H1 (cell line): ENCODE results near the gene SHANK1. TPM values are rescaled to one million over a fixed set of nuclear protein-coding genes. Genes with fewer than 3 reads are reported as not detected.

Source experiments
- CTCF ChIA-PET: fragments of 300-600 bp; sonication (Branson Sonifier 250); formaldehyde crosslinking; loops from one replicate; lab custom pipeline; 2021; ENCODE audit not compliant: partially characterized antibody; lab: Charles Lee
- POLR2A ChIA-PET: fragments of 300-600 bp; sonication (Branson Sonifier 250); formaldehyde crosslinking; loops from one replicate; lab custom pipeline; 2021; ENCODE audit warnings: inconsistent platforms; ENCODE audit not compliant: partially characterized antibody; lab: Charles Lee
- DNase-seq, 2 experiments: peaks; one replicate each; pipeline versions ENCODE4 v3.0.0 to v3.0.0-alpha.2; 2010 to 2022; ENCODE audit warnings: low spot score in 2 of 2, low read depth in 1 of 2, mixed read lengths in 1 of 2
- FAIRE-seq: peaks from 2 replicates; lab custom pipeline; 2011; peaks lifted over from hg19 to GRCh38; lab: Jason Lieb, UNC
- H2AFZ ChIP-seq: 2 replicates; pipeline ENCODE4 v1.8.1; 2012; ENCODE audit warnings: low read length, inconsistent platforms
- H2AK5ac ChIP-seq: 2 replicates; pipeline ENCODE4 v1.6.1; 2013; ENCODE audit warnings: low read depth, low read length
- H2BK120ac ChIP-seq: replicated peaks from 2 replicates; pipeline ENCODE3; 2013; ENCODE audit warnings: low read depth, low read length, inconsistent platforms
- H2BK12ac ChIP-seq: 2 replicates; pipeline ENCODE4 v1.6.1; 2013; ENCODE audit warnings: low read depth, low read length
- H2BK15ac ChIP-seq: 2 replicates; pipeline ENCODE4 v1.6.1; 2013; ENCODE audit warnings: low read length
- H2BK20ac ChIP-seq: 2 replicates; pipeline ENCODE4 v1.6.1; 2013; ENCODE audit warnings: low read length
- H2BK5ac ChIP-seq: 2 replicates; pipeline ENCODE4 v1.6.1; 2013; ENCODE audit warnings: low read depth, low read length
- H3K14ac ChIP-seq: 2 replicates; pipeline ENCODE4 v1.6.1; 2013; ENCODE audit warnings: inconsistent platforms; ENCODE audit not compliant: insufficient read length
- H3K18ac ChIP-seq: 2 replicates; pipeline ENCODE4 v1.6.1; 2013; ENCODE audit warnings: low read length; ENCODE audit errors: extremely low read depth
- H3K23ac ChIP-seq: 2 replicates; pipeline ENCODE4 v1.6.1; 2013; ENCODE audit warnings: inconsistent platforms; ENCODE audit not compliant: insufficient read length
- H3K23me2 ChIP-seq: 2 replicates; pipeline ENCODE4 v1.6.1; 2013; ENCODE audit warnings: low read depth, low read length
- H3K27ac ChIP-seq: 2 replicates; pipeline ENCODE4 v1.6.1; 2011; ENCODE audit warnings: low read depth, low read length, inconsistent platforms
- H3K27me3 ChIP-seq, 4 experiments: replicated peaks in 1 of 4; 1 replicate in 1 of 4; 2 replicates in 3 of 4; pipeline versions ENCODE4 v1.6.1 to v1.8.1; 2011 to 2013; ENCODE audit warnings: low read length in 3 of 4, mild to moderate bottlenecking in 3 of 4, inconsistent platforms in 2 of 4, mixed read lengths in 2 of 4, moderate library complexity in 1 of 4; ENCODE audit not compliant: control insufficient read depth in 3 of 4, insufficient read depth in 3 of 4; ENCODE audit errors: extremely low read depth in 1 of 4
- H3K36me3 ChIP-seq, 4 experiments: 2 replicates each; pipeline versions ENCODE4 v1.6.1 to v1.8.1; 2011 to 2013; ENCODE audit warnings: mild to moderate bottlenecking in 4 of 4, low read length in 3 of 4, moderate library complexity in 2 of 4, control low read depth in 1 of 4, inconsistent platforms in 1 of 4; ENCODE audit not compliant: insufficient read depth in 4 of 4, control insufficient read depth in 2 of 4
- H3K4ac ChIP-seq: replicated peaks from 2 replicates; pipeline ENCODE3; 2013; ENCODE audit warnings: low read length, low read depth, mixed read lengths, inconsistent platforms; ENCODE audit not compliant: insufficient read length
- H3K4me1 ChIP-seq, 4 experiments: replicated peaks in 1 of 4; 1 replicate in 1 of 4; 2 replicates in 3 of 4; pipeline versions ENCODE4 v1.6.1 to v1.8.1; 2011 to 2013; ENCODE audit warnings: low read length in 3 of 4, inconsistent platforms in 2 of 4, mixed read lengths in 1 of 4; ENCODE audit not compliant: insufficient read depth in 4 of 4, control insufficient read depth in 3 of 4
- H3K4me2 ChIP-seq, 2 experiments: 2 replicates each; pipeline versions ENCODE4 v1.6.1 to v1.8.1; 2011 to 2013; ENCODE audit warnings: low read depth in 2 of 2, low read length in 2 of 2, control low read depth in 1 of 2, inconsistent platforms in 1 of 2, mild to moderate bottlenecking in 1 of 2; ENCODE audit not compliant: insufficient read depth in 1 of 2
- H3K4me3 ChIP-seq, 4 experiments: fragments of 200-600, 300-600 bp in 1 of 4; sonication (generic), shearing (Covaris generic), sonication (Bioruptor Twin) in 1 of 4; 2 replicates each; pipeline versions ENCODE4 v1.5.1 to v1.8.1; 2011 to 2016; ENCODE audit warnings: low read length in 4 of 4, low read depth in 3 of 4, control low read depth in 2 of 4, inconsistent platforms in 2 of 4, mild to moderate bottlenecking in 2 of 4, mixed read lengths in 1 of 4, moderate library complexity in 1 of 4; ENCODE audit not compliant: insufficient read depth in 2 of 4; ENCODE audit errors: extremely low read depth in 1 of 4
- H3K56ac ChIP-seq: replicated peaks from 2 replicates; pipeline ENCODE3; 2013; ENCODE audit warnings: low read depth, mild to moderate bottlenecking, mixed read lengths, low read length, inconsistent platforms; ENCODE audit not compliant: insufficient read length
- H3K79me1 ChIP-seq: 2 replicates; pipeline ENCODE4 v1.6.1; 2013; ENCODE audit warnings: low read depth, low read length, control low read depth
- H3K79me2 ChIP-seq, 2 experiments: 2 replicates each; pipeline versions ENCODE4 v1.6.1 to v1.8.1; 2012 to 2013; ENCODE audit warnings: low read length in 2 of 2, mild to moderate bottlenecking in 2 of 2, inconsistent platforms in 1 of 2; ENCODE audit not compliant: insufficient read depth in 2 of 2, control insufficient read depth in 1 of 2
- H3K9ac ChIP-seq, 4 experiments: replicated peaks in 1 of 4; 1 replicate in 1 of 4; 2 replicates in 3 of 4; pipeline versions ENCODE4 v1.6.1 to v1.8.1; 2011 to 2013; ENCODE audit warnings: low read depth in 3 of 4, low read length in 3 of 4, control low read depth in 2 of 4, mild to moderate bottlenecking in 2 of 4, moderate library complexity in 2 of 4, inconsistent platforms in 1 of 4; ENCODE audit errors: extremely low read depth in 1 of 4
- H3K9me3 ChIP-seq, 2 experiments: 2 replicates each; pipeline versions ENCODE4 v1.6.1 to v1.8.1; 2012 to 2013; ENCODE audit warnings: mild to moderate bottlenecking in 2 of 2, moderate library complexity in 2 of 2, control low read depth in 1 of 2, inconsistent platforms in 1 of 2, low read depth in 1 of 2, low read length in 1 of 2, mixed read lengths in 1 of 2; ENCODE audit not compliant: insufficient read depth in 2 of 2
- H4K20me1 ChIP-seq, 2 experiments: replicated peaks in 1 of 2; 2 replicates each; pipeline versions ENCODE3 to v1.8.1; 2011 to 2013; ENCODE audit warnings: inconsistent platforms in 2 of 2, low read length in 2 of 2, mild to moderate bottlenecking in 1 of 2; ENCODE audit not compliant: insufficient read depth in 2 of 2, control insufficient read depth in 1 of 2
- H4K5ac ChIP-seq: 2 replicates; pipeline ENCODE4 v1.6.1; 2013; ENCODE audit warnings: low read length, low read depth, mixed read lengths, inconsistent platforms; ENCODE audit not compliant: insufficient read length
- H4K8ac ChIP-seq: 2 replicates; pipeline ENCODE4 v1.8.0; 2013; ENCODE audit warnings: mild to moderate bottlenecking, moderate library complexity, low read length, inconsistent platforms; ENCODE audit not compliant: insufficient read depth; ENCODE audit errors: extremely low read depth
- H4K91ac ChIP-seq: replicated peaks from 2 replicates; pipeline ENCODE3; 2013; ENCODE audit warnings: low read length, mixed read lengths, inconsistent platforms; ENCODE audit not compliant: insufficient read length
- CBX8 ChIP-seq: fragments of 300-800, 300-1000 bp; sonication (generic); IDR thresholded peaks from 2 replicates; pipeline ENCODE4 v1.7.1; 2016; ENCODE audit warnings: low read depth, low read length, borderline replicate concordance
- WGBS, 2 experiments: shearing (Covaris generic) in 1 of 2; methylation state at CpG; one replicate each; pipeline versions ENCODE4 v1.1.6 to v1.1.7; 2013 to 2015; ENCODE audit warnings: low lambda C conversion rate in 2 of 2, mixed read lengths in 2 of 2, inconsistent platforms in 1 of 2, low coverage in 1 of 2, missing lambda C conversion rate in 1 of 2; ENCODE audit not compliant: insufficient replicate concordance in 2 of 2, insufficient coverage in 1 of 2, insufficient read length in 1 of 2; ENCODE audit errors: extremely low coverage in 1 of 2, missing lambda C conversion rate in 1 of 2; 5-methylcytosine and 5-hydroxymethylcytosine counted together
- polyA plus RNA-seq, 7 experiments: library from polyadenylated mRNA; depleted of rRNA in 3 of 7; stranded (reverse) in 5 of 7; unstranded in 2 of 7; fragments of >200 nt in 5 of 7; fragments of 200-250 nt in 2 of 7; gene quantifications; 1 replicate in 5 of 7; 2 replicates in 1 of 7; 4 replicates in 1 of 7; pipeline versions ENCODE4 v1.2.1 to v1.2.3, GENCODE V29; 2011 to 2013; ENCODE audit warnings: missing spikeins in 2 of 7, mixed read lengths in 2 of 7
- total RNA-seq: library from RNA; stranded (reverse); fragmentation: NEBNext Ultra II Directional; extraction: Animal tissue kit (Norgen Biotek cat#: 25700); gene quantifications from 2 replicates; pipeline ENCODE4 v1.2.1, GENCODE V29; 2021
- TF ChIP-seq, protein P1 (sequence below), 3 experiments: IDR thresholded peaks; 1 replicate in 2 of 3; 2 replicates in 1 of 3; pipeline versions ENCODE4 v1.5.1 to v1.6.1; 2011; ENCODE audit warnings: low read length in 3 of 3, mild to moderate bottlenecking in 3 of 3, inconsistent platforms in 2 of 3, low read depth in 1 of 3, moderate library complexity in 1 of 3; ENCODE audit not compliant: insufficient read depth in 1 of 3; ENCODE audit errors: control extremely low read depth in 1 of 3

Gene SHANK1
- total and polyA plus RNA-seq, 2 of the 8 experiments (the other 6 are each of a cell fraction or from before 2014, with no cell fraction given) = 1.1 to 3.7 TPM

GRCh38 chr19:50711196-50711595 lies 8.4 kb downstream of the SHANK1 start:
- TF ChIP-seq, protein P1, sequence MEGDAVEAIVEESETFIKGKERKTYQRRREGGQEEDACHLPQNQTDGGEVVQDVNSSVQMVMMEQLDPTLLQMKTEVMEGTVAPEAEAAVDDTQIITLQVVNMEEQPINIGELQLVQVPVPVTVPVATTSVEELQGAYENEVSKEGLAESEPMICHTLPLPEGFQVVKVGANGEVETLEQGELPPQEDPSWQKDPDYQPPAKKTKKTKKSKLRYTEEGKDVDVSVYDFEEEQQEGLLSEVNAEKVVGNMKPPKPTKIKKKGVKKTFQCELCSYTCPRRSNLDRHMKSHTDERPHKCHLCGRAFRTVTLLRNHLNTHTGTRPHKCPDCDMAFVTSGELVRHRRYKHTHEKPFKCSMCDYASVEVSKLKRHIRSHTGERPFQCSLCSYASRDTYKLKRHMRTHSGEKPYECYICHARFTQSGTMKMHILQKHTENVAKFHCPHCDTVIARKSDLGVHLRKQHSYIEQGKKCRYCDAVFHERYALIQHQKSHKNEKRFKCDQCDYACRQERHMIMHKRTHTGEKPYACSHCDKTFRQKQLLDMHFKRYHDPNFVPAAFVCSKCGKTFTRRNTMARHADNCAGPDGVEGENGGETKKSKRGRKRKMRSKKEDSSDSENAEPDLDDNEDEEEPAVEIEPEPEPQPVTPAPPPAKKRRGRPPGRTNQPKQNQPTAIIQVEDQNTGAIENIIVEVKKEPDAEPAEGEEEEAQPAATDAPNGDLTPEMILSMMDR (IDR thresholded peaks at IDR 0.05; ENCODE audit: control extremely low read depth in 1 of 3, insufficient read depth in 1 of 3, low read depth in 1 of 3, low read length in 3 of 3) = peak in 1 of 3 experiments; percentile 15; a peak in 1 of 4 replicates
- TF ChIP-seq CBX8 = no peak
- Histone ChIP-seq H3K79me1 (no peaks in the 10 kb centered on the region; the same call in 1 of the 2 replicates), H2BK120ac (no peak overlapping the region), H3K56ac (no peak overlapping the region), H3K9me3 (no peaks in the 10 kb centered on the region), H4K8ac (no peak overlapping the region), H3K4ac (no peak overlapping the region), H3K9ac (no peak overlapping the region), H2BK5ac (no peak overlapping the region), H3K27ac (no peak overlapping the region), H3K4me3 (no peak overlapping the region), H2BK15ac (no peak overlapping the region), H3K79me2 (no peaks in the 10 kb centered on the region), H2BK20ac (no peak overlapping the region), H2AFZ (no peak overlapping the region), H3K27me3 (peaks cover 0 to 2% (median 0%) of the 10 kb centered on the region in 4 experiments; a peak in 3 of 7 replicates), H3K23ac (no peak overlapping the region), H4K20me1 (peaks cover 2% of the 10 kb centered on the region in 2 experiments), H2BK12ac (no peak overlapping the region), H3K4me1 (peaks cover 0 to 2% (median 0%) of the 10 kb centered on the region in 4 experiments; a peak in 2 of 7 replicates), H3K18ac (no peak overlapping the region), H3K36me3 (no peaks in the 10 kb centered on the region; a peak in 2 of 8 replicates), H3K14ac (no peak overlapping the region), H2AK5ac (no peak overlapping the region), H4K91ac (no peak overlapping the region), H4K5ac (no peak overlapping the region), H3K4me2 (no peak overlapping the region), H3K23me2 (no peaks in the 10 kb centered on the region; the same call in 1 of the 2 replicates)
- WGBS, 2 experiments = 85% methylated on average over 7 of the region's 11 CpGs; no CpG with 5 or more reads in 1 of the 2 experiments
- ChIA-PET CTCF (interaction anchor here (0.6 to 2.9 kb wide), 7 partner anchors 8 to 301 kb away, joined by 3 to 23 read pairs (median 7); partner anchors contain the start of genes CLEC11A and SHANK1), POLR2A (interaction anchor here (1.3 kb wide), 1 partner anchor 18 kb away, joined by 3 read pairs; no protein-coding TSS in a partner anchor)
- DNase-seq (no peak), FAIRE-seq (no peak)
